ENCODE data around the gene SCUBE2. TPM values are rescaled to one million over a fixed set of nuclear protein-coding genes. Genes with fewer than 3 reads are reported as not detected.
A peak's percentile ranks its signal among the peaks of the same experiment; 100 is the strongest.

The SCUBE2 gene
- total RNA-seq, 1 experiment from 2014 or later: 1.9 TPM

DNA sequence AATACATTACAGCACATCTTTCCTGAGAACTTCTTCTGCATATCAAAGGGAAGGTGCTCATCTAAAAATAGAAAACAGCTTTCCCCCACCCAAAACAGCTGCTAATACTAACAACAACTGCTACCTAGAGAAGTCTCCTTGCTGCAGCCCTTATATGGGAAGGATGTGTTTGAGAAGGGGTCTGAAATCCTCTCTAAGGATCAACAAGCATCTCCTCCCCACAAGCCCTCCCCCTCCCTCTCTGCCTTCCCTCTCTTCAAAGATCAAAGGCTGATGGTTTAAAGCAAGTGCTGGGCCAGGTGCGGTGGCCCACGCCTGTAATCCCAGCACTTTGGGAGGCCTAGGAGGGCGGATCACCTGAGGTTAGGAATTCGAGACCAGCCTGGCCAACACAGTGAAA, 33.5 kb downstream of the SCUBE2 start:
- DNase-seq (ENCODE audit: low spot score): no peak
- Mint-ChIP-seq H3K27ac (no peak overlapping the region), H3K4me3 (no peak overlapping the region), H3K4me1 (peaks cover 11% of the 10 kb centered on the region; the same call in 1 of the 2 replicates), H3K27me3 (ENCODE audit: low read depth) (no peaks in the 10 kb centered on the region), H3K36me3 (no peaks in the 10 kb centered on the region), H3K9me3 (no peaks in the 10 kb centered on the region)
- TF ChIP-seq IRF2 (CRISPR knock-in tag; IDR thresholded peaks at IDR 0.05; ENCODE audit: borderline replicate concordance, low read depth): no peak
- TF ChIP-seq ELF4 (CRISPR knock-in tag; IDR thresholded peaks at IDR 0.05; ENCODE audit: low read depth): no peak
- TF ChIP-seq OVOL2 (CRISPR knock-in tag; IDR thresholded peaks at IDR 0.05; ENCODE audit: borderline replicate concordance): no peak
- TF ChIP-seq NFATC4 (CRISPR knock-in tag; IDR thresholded peaks at IDR 0.05): no peak
- no peak for TF ChIP-seq JUN (CRISPR knock-in tag; IDR thresholded peaks at IDR 0.05)
- TF ChIP-seq NR3C1 (CRISPR knock-in tag; conservative IDR thresholded peaks at IDR 0.05; ENCODE audit: low read depth): no peak
- no peak for TF ChIP-seq RORB (CRISPR knock-in tag; IDR thresholded peaks at IDR 0.05)
- no peak for TF ChIP-seq ATF1 (CRISPR knock-in tag; IDR thresholded peaks at IDR 0.05)
- TF ChIP-seq, protein P1, sequence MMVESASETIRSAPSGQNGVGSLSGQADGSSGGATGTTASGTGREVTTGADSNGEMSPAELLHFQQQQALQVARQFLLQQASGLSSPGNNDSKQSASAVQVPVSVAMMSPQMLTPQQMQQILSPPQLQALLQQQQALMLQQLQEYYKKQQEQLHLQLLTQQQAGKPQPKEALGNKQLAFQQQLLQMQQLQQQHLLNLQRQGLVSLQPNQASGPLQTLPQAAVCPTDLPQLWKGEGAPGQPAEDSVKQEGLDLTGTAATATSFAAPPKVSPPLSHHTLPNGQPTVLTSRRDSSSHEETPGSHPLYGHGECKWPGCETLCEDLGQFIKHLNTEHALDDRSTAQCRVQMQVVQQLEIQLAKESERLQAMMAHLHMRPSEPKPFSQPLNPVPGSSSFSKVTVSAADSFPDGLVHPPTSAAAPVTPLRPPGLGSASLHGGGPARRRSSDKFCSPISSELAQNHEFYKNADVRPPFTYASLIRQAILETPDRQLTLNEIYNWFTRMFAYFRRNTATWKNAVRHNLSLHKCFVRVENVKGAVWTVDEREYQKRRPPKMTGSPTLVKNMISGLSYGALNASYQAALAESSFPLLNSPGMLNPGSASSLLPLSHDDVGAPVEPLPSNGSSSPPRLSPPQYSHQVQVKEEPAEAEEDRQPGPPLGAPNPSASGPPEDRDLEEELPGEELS (CRISPR knock-in tag; IDR thresholded peaks at IDR 0.05): no peak
- TF ChIP-seq, protein P2, sequence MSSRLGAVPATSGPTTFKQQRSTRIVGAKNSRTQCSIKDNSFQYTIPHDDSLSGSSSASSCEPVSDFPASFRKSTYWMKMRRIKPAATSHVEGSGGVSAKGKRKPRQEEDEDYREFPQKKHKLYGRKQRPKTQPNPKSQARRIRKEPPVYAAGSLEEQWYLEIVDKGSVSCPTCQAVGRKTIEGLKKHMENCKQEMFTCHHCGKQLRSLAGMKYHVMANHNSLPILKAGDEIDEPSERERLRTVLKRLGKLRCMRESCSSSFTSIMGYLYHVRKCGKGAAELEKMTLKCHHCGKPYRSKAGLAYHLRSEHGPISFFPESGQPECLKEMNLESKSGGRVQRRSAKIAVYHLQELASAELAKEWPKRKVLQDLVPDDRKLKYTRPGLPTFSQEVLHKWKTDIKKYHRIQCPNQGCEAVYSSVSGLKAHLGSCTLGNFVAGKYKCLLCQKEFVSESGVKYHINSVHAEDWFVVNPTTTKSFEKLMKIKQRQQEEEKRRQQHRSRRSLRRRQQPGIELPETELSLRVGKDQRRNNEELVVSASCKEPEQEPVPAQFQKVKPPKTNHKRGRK (CRISPR knock-in tag; IDR thresholded peaks at IDR 0.05; ENCODE audit: borderline replicate concordance): no peak
- TF ChIP-seq EMX1 (CRISPR knock-in tag; IDR thresholded peaks at IDR 0.05): no peak
- no peak for TF ChIP-seq NFE2L1 (CRISPR knock-in tag; IDR thresholded peaks at IDR 0.05)
- TF ChIP-seq, protein P3, sequence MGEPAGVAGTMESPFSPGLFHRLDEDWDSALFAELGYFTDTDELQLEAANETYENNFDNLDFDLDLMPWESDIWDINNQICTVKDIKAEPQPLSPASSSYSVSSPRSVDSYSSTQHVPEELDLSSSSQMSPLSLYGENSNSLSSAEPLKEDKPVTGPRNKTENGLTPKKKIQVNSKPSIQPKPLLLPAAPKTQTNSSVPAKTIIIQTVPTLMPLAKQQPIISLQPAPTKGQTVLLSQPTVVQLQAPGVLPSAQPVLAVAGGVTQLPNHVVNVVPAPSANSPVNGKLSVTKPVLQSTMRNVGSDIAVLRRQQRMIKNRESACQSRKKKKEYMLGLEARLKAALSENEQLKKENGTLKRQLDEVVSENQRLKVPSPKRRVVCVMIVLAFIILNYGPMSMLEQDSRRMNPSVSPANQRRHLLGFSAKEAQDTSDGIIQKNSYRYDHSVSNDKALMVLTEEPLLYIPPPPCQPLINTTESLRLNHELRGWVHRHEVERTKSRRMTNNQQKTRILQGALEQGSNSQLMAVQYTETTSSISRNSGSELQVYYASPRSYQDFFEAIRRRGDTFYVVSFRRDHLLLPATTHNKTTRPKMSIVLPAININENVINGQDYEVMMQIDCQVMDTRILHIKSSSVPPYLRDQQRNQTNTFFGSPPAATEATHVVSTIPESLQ (CRISPR knock-in tag; IDR thresholded peaks at IDR 0.05): no peak
- TF ChIP-seq TEAD1 (CRISPR knock-in tag; IDR thresholded peaks at IDR 0.05): no peak
- TF ChIP-seq SP1 (CRISPR knock-in tag; conservative IDR thresholded peaks at IDR 0.05): no peak
- ATAC-seq: peak; percentile 47
- ChIA-PET POLR2A (interaction anchor here (0.7 kb wide), 1 partner anchor 986 kb away, joined by 7 read pairs; no protein-coding TSS in a partner anchor), CTCF (interaction anchor here (0.6 to 1.6 kb wide), 5 partner anchors 12 to 99 kb away, joined by 3 to 8 read pairs (median 4); no protein-coding TSS in a partner anchor)

DNA sequence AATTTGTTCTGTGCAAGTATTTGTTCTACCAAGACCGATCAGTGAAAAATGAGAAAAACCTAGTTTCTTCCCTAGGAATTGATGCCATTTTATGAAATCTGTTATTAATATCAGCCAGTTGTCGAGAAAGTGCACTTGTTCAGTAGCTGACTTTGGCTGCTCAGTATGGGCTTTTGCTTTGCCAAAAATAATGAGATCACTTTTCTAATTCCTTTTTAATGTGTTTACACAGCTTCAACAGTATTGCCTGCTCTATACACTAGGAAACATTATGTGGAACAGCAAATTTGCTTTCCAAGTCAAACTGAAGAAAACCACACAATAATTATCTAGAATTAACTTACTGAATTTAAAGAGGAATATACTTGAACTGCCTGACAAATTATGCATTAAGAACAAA, 34.4 kb downstream of the SCUBE2 start:
- TF ChIP-seq, protein P4, sequence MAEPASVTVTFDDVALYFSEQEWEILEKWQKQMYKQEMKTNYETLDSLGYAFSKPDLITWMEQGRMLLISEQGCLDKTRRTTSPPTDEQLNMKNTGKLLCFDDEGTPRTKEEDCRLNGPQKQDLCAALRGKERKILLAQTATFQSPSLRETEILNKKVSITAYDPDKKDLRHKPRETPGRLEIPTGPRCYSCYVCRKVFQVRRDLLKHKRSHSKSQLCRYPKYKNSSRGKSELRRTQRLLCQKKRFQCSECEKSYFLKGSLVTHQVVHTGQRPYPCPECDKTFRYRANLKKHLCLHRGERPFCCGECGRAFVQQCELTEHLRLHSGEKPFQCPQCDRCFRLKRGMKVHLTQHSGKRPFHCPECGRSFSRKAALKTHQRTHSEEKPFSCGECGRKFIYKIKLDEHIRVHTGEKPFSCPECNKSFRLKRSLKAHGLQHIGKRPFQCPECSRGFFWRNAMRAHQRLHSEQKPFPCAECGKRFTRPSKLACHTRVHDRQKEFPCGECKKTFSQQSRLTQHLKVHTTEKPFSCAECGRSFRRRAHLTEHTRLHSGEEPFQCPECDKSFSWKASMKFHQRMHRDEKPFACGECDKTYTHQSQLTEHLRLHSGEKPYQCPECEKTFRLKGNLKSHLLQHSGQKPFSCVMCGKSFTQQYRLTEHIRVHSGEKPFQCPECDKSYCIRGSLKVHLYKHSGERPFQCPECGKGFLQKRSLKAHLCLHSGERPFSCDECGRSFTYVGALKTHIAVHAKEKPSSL (CRISPR knock-in tag; conservative IDR thresholded peaks at IDR 0.05): no peak
- TF ChIP-seq RELA (CRISPR knock-in tag; IDR thresholded peaks at IDR 0.05; ENCODE audit: borderline replicate concordance) (no peak), FOXJ3 (CRISPR knock-in tag; IDR thresholded peaks at IDR 0.05; ENCODE audit: borderline replicate concordance) (no peak), ZNF396 (CRISPR knock-in tag; IDR thresholded peaks at IDR 0.05; ENCODE audit: borderline replicate concordance) (no peak), SP1 (CRISPR knock-in tag; conservative IDR thresholded peaks at IDR 0.05) (no peak), KAT7 (CRISPR knock-in tag; IDR thresholded peaks at IDR 0.05; ENCODE audit: borderline replicate concordance) (no peak)
- TF ChIP-seq, protein P5, sequence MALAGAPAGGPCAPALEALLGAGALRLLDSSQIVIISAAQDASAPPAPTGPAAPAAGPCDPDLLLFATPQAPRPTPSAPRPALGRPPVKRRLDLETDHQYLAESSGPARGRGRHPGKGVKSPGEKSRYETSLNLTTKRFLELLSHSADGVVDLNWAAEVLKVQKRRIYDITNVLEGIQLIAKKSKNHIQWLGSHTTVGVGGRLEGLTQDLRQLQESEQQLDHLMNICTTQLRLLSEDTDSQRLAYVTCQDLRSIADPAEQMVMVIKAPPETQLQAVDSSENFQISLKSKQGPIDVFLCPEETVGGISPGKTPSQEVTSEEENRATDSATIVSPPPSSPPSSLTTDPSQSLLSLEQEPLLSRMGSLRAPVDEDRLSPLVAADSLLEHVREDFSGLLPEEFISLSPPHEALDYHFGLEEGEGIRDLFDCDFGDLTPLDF (CRISPR knock-in tag; IDR thresholded peaks at IDR 0.05): no peak
- ChIA-PET CTCF (interaction anchor here (1.3 kb wide), 1 partner anchor 36 kb away, joined by 3 read pairs; no protein-coding TSS in a partner anchor), POLR2A (interaction anchor here (0.7 kb wide), 1 partner anchor 985 kb away, joined by 7 read pairs; no protein-coding TSS in a partner anchor)
- Mint-ChIP-seq H3K27me3 (ENCODE audit: low read depth) (no peaks in the 10 kb centered on the region), H3K27ac (no peak overlapping the region), H3K36me3 (no peaks in the 10 kb centered on the region), H3K4me1 (peaks cover 11% of the 10 kb centered on the region; the same call in 1 of the 2 replicates), H3K9me3 (no peaks in the 10 kb centered on the region), H3K4me3 (no peak overlapping the region)
- no peak for ATAC-seq
- DNase-seq (ENCODE audit: low spot score): no peak

Measured in WTC11 (cell line).